Measurements from ENCODE around the gene LEP.

Gene LEP

DNA sequence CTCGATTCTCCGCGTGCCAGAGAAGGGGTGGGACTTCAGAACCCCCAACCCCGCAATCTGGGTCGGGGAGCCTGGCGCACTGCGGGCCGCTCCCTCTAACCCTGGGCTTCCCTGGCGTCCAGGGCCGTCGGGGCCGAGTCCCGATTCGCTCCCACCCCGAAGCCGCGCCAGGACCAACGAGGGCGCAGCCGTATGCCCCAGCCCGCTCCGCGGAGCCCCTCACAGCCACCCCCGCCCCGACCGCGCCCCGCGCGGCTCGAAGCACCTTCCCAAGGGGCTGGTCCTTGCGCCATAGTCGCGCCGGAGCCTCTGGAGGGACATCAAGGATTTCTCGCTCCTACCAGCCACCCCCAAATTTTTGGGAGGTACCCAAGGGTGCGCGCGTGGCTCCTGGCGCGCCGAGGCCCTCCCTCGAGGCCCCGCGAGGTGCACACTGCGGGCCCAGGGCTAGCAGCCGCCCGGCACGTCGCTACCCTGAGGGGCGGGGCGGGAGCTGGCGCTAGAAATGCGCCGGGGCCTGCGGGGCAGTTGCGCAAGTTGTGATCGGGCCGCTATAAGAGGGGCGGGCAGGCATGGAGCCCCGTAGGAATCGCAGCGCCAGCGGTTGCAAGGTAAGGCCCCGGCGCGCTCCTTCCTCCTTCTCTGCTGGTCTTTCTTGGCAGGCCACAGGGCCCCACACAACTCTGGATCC lies at the start of gene LEP:
LEP (plus strand) TSS at position 583 of the 691 bp plus-strand sequence. CDS start 10,741 bp downstream, outside the sequence.
- H3K4me3 ChIP-seq (ENCODE audit: low read depth in 1 of 2, low read length in 2 of 2), result peak within 1 kb of the TSS in 1 of 2 donors; percentile 22
- H3K27ac ChIP-seq (ENCODE audit: low read length), result no peak within 1 kb of the TSS
- H3K27me3 ChIP-seq (ENCODE audit: low read depth, low read length), result peaks cover 9% of the 10 kb centered on the region
- peaks cover 0 to 12% of the 10 kb centered on the region in 2 donors for H3K9me3 ChIP-seq (ENCODE audit: control insufficient read depth in 1 of 2, low read length in 2 of 2)
- no peaks in the 10 kb centered on the region for H3K36me3 ChIP-seq (ENCODE audit: control insufficient read depth in 1 of 2, insufficient read depth in 2 of 2, low read length in 2 of 2)
- H3K4me1 ChIP-seq (ENCODE audit: control insufficient read depth in 1 of 2, insufficient read depth in 2 of 2, low read length in 2 of 2), result no peaks in the 10 kb centered on the region

DNA sequence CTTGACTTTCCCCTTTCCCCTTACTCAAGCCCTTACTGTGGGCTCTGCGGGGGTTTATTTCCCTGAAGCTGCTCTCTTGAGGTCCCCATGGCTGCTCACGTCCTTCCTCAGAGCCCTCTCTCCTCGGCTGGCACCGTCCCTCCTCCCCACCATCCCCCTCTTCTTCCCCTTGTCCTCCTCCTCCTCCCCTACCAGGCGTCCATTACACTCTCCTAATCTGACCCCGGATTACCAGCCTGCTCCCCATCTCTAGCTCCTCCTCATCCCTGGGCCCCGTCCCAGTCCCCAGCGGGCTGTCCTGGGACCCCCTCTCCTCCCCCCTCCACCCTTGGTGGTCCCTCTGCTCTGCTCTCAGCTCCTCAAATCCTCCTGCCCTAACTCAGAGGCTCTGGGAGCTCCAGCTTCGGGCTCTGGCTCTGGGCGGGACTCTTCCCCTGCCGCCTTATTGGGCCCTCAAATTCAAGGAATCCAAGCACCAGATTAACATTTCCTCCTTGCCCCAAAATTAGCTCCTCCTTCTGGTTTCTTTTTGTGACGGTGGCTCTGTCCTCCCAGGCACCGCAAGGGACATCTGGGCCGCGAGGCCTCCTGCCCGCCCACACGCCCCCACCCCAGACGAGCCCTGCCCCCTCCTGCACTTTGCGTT lies 48.5 kb upstream of the LEP start:
- no peaks in the 10 kb centered on the region for H3K4me1 ChIP-seq (ENCODE audit: control insufficient read depth in 1 of 2, insufficient read depth in 2 of 2, low read length in 2 of 2)
- H3K36me3 ChIP-seq (ENCODE audit: control insufficient read depth in 1 of 2, insufficient read depth in 2 of 2, low read length in 2 of 2), result no peaks in the 10 kb centered on the region
- H3K4me3 ChIP-seq (ENCODE audit: low read depth in 1 of 2, low read length in 2 of 2), result no peak overlapping the region
- H3K9me3 ChIP-seq (ENCODE audit: control insufficient read depth in 1 of 2, low read length in 2 of 2), result peaks cover 12 to 22% of the 10 kb centered on the region in 2 donors
- peaks cover 14% of the 10 kb centered on the region for H3K27me3 ChIP-seq (ENCODE audit: low read depth, low read length)
- no peak overlapping the region for H3K27ac ChIP-seq (ENCODE audit: low read length)

DNA sequence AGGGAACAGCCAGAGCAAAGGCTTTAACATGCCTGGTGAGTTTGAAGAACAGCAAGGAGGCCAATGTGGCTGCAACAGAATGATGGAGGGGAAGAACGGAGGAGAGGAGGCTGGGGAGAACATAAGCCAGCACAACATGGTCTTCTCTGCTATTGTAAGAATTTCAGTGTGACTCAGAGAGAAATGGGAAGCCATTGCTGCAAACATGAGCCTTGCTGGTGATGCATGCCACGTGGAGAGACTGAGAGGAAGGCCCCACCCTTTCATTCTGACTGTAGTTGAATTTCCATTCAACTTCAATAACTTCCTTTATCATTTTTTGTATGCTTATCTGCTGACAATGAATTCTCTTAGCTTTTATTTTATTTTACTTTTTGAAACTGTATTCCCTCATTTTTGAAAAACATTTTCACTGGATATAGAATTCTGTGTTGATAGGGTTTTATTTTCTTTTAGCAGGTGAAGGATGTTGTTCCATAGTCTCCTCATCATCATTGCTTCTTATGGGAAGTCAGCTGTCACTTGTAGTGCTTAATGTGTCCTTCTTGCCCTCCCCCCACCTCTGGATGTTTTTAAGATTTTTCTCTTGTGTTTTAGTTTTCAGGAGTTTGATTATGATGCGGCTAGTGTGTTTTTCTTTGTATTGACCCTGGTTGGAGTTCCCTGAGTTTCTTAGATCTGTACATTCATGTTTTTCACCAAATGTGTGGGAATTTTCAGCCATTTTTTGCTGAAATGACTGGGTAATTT lies 46.4 kb upstream of the LEP start:
- H3K4me3 ChIP-seq (ENCODE audit: low read depth in 1 of 2, low read length in 2 of 2), result peak overlapping the region in 1 of 2 donors; percentile 24
- H3K36me3 ChIP-seq (ENCODE audit: control insufficient read depth in 1 of 2, insufficient read depth in 2 of 2, low read length in 2 of 2), result no peaks in the 10 kb centered on the region
- H3K27ac ChIP-seq (ENCODE audit: low read length), result no peak overlapping the region
- peaks cover 12 to 22% of the 10 kb centered on the region in 2 donors for H3K9me3 ChIP-seq (ENCODE audit: control insufficient read depth in 1 of 2, low read length in 2 of 2)
- no peaks in the 10 kb centered on the region for H3K4me1 ChIP-seq (ENCODE audit: control insufficient read depth in 1 of 2, insufficient read depth in 2 of 2, low read length in 2 of 2)
- H3K27me3 ChIP-seq (ENCODE audit: low read depth, low read length), result peaks cover 10% of the 10 kb centered on the region

DNA sequence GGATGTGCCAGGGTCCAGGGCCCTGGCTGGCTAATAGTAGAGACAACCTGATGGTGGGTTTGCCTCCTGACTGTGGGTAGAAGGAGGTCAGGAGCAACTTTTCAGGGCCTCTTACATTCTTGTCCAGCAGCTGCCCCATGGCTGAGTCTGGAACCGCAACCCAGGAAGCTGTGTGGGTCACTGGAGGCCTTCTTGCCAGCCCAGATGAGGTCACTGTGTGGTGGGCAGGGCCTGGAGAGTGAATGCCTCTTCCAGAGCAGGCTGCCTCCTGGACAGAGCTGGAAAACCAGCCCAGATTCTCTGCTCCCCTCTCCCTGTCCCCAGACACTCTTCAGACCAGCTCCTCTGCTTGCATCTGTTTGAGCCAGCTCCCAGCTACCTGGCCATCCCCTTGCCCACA lies 43.5 kb upstream of the LEP start:
- Histone ChIP-seq H3K4me1 (ENCODE audit: control insufficient read depth in 1 of 2, insufficient read depth in 2 of 2, low read length in 2 of 2) (peaks cover 0 to 10% of the 10 kb centered on the region in 2 donors), H3K36me3 (ENCODE audit: control insufficient read depth in 1 of 2, insufficient read depth in 2 of 2, low read length in 2 of 2) (no peaks in the 10 kb centered on the region), H3K4me3 (ENCODE audit: low read depth in 1 of 2, low read length in 2 of 2) (no peak overlapping the region), H3K27me3 (ENCODE audit: low read depth, low read length) (peaks cover 25% of the 10 kb centered on the region), H3K9me3 (ENCODE audit: control insufficient read depth in 1 of 2, low read length in 2 of 2) (peaks cover 12 to 22% of the 10 kb centered on the region in 2 donors), H3K27ac (ENCODE audit: low read length) (no peak overlapping the region)

DNA sequence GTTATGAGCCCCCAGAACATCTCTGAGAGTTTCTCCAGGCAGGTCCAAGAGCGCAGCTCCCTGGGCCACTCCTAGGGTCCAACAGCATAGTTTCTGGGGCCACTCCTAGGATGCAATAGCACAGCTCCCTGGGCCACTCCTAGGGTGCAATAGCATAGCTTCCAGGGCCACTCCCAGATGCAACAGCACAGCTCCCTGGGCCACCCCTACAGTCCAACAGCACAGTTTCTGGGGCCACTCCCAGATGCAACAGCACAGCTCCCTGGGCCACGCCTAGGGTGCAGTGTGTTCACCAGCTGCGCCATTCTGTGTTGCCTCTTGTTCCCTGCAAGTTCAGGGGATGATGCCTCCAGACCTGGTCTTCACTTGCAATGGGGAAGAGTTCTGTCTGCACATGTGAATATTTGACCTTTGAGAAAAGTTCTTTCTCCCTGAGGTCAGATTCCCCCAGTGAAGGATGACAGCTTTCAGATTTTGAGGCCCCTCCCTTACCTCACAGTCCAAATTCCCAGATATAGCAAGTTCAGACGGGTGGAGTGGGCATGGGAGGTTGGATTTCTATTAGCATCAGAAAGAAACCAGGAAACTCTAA lies 43.0 kb upstream of the LEP start:
- H3K27me3 ChIP-seq (ENCODE audit: low read depth, low read length), result peaks cover 30% of the 10 kb centered on the region
- H3K9me3 ChIP-seq (ENCODE audit: control insufficient read depth in 1 of 2, low read length in 2 of 2), result peaks cover 12 to 22% of the 10 kb centered on the region in 2 donors
- H3K4me1 ChIP-seq (ENCODE audit: control insufficient read depth in 1 of 2, insufficient read depth in 2 of 2, low read length in 2 of 2), result peaks cover 0 to 10% of the 10 kb centered on the region in 2 donors
- no peak overlapping the region for H3K27ac ChIP-seq (ENCODE audit: low read length)
- no peak overlapping the region for H3K4me3 ChIP-seq (ENCODE audit: low read depth in 1 of 2, low read length in 2 of 2)
- no peaks in the 10 kb centered on the region for H3K36me3 ChIP-seq (ENCODE audit: control insufficient read depth in 1 of 2, insufficient read depth in 2 of 2, low read length in 2 of 2)

DNA sequence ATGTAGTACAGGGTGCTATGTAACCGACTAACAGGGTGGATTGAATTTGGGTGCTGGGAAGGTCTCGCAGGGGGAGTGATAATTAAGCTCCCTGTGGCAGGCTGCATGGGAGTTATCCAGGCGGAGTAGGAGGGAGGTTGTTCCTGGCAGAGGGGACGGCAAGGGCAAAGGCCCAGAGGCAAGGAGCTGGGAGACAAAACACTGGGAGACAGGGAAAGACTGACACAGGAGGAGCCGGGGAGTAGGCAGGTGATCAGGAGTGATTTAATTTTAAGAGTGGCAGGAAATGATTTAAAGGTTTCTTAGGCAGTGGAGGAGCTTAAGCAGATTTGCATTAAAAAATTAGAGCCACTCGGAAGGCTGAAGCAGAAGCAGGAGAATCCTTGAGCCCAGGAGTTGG lies 40.7 kb upstream of the LEP start:
- H3K4me1 ChIP-seq (ENCODE audit: control insufficient read depth in 1 of 2, insufficient read depth in 2 of 2, low read length in 2 of 2), result peaks cover 0 to 10% of the 10 kb centered on the region in 2 donors

DNA sequence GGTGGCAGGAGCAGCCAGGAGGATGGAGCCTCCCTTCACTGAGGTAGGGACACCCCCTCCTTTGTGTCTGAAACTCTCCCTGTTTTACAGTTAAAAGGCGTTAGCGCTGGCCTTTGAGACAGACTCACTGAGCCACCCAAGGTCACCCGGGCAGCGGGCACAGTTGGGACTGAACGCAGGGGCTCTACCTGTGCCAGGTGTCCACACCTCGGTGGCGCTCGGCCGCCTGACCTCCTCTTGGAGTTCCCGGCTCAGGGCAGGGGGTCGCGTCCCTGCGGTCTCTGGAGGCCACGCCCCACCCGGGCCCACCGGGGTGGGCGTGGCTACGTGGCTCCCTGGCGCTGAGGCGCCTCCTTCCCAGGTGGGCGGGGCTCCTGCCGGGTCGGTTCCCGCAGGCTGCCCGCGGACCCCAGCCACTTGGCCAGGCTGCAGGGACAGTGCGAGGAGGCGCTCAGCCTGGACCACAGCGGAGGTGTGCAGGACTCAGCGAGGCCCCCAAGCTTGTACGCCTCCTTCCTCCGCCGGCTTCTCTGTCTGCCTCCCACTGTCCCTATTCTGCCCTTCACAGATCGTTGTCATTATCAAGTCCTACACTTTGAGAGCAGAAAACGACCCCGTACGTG lies 39.9 kb upstream of the LEP start:
- Histone ChIP-seq H3K27me3 (ENCODE audit: low read depth, low read length) (peaks cover 42% of the 10 kb centered on the region), H3K4me1 (ENCODE audit: control insufficient read depth in 1 of 2, insufficient read depth in 2 of 2, low read length in 2 of 2) (peaks cover 0 to 10% of the 10 kb centered on the region in 2 donors), H3K4me3 (ENCODE audit: low read depth in 1 of 2, low read length in 2 of 2) (peak overlapping the region; percentile 2 to 53)

More for the DNA sequence above, 40.7 kb upstream of the LEP start:
- peaks cover 42% of the 10 kb centered on the region for H3K27me3 ChIP-seq (ENCODE audit: low read depth, low read length)
- H3K27ac ChIP-seq (ENCODE audit: low read length), result no peak overlapping the region
- H3K9me3 ChIP-seq (ENCODE audit: control insufficient read depth in 1 of 2, low read length in 2 of 2), result peaks cover 0 to 9% of the 10 kb centered on the region in 2 donors
- no peak overlapping the region for H3K4me3 ChIP-seq (ENCODE audit: low read depth in 1 of 2, low read length in 2 of 2)
- no peaks in the 10 kb centered on the region for H3K36me3 ChIP-seq (ENCODE audit: control insufficient read depth in 1 of 2, insufficient read depth in 2 of 2, low read length in 2 of 2)

DNA sequence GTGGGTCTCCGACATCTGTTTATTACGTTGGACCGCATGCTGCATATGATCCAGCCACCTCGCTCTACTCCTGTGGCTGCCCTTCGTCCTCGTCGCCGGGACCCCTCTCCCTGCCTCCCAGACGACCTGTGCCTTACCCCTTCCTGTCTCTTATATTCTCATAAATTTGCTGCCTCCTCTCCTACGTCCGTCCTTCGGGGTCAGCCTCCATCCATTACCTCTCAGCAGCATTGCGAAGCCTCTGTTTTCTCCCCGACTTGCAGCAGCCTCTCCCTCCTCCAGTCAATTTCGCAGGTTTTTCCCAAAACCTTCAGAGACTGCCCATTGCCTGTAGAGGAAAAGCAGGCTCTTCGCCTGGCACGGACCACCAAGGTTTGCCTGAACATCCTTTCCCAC lies 39.4 kb upstream of the LEP start:
- H3K4me3 ChIP-seq (ENCODE audit: low read depth in 1 of 2, low read length in 2 of 2), result peak overlapping the region; percentile 2 to 53

More for the DNA sequence above, 39.9 kb upstream of the LEP start:
- peaks cover 0 to 3% of the 10 kb centered on the region in 2 donors for H3K9me3 ChIP-seq (ENCODE audit: control insufficient read depth in 1 of 2, low read length in 2 of 2)
- no peaks in the 10 kb centered on the region for H3K36me3 ChIP-seq (ENCODE audit: control insufficient read depth in 1 of 2, insufficient read depth in 2 of 2, low read length in 2 of 2)
- no peak overlapping the region for H3K27ac ChIP-seq (ENCODE audit: low read length)

DNA sequence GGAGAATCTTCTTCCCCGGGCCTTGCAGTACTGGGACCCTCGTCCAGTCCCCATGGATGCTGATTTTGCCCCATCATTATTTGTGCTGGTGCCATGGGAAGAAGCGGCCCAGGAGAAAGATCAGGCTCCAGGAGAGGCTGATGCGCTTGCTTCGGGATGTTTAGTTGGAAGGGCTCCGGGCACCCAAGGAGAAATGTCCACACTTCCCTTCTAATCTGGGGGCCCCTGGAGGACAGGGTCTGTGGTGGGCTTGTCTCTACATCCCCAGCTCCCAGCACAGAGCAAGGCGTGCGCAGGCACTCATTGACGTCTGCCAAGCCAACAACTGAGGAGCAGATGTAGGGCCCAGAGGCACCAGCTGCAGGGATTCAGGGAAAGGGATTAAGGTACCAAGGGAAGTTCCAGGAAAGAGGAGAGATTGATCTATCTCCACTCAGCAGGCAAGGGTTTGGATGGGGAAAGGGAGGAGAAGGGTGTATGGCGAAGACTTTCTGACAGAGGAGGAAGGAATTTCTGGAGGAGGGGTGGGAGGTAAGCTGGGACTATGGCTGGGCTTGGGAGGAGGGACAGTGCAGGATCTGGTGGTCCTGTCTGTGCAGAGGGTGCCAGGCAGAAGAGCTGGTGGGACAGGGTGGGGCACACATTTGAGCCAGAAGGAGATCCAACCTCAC lies 38.7 kb upstream of the LEP start:
- Histone ChIP-seq H3K9me3 (ENCODE audit: control insufficient read depth in 1 of 2, low read length in 2 of 2) (no peaks in the 10 kb centered on the region), H3K36me3 (ENCODE audit: control insufficient read depth in 1 of 2, insufficient read depth in 2 of 2, low read length in 2 of 2) (no peaks in the 10 kb centered on the region), H3K27ac (ENCODE audit: low read length) (no peak overlapping the region), H3K4me1 (ENCODE audit: control insufficient read depth in 1 of 2, insufficient read depth in 2 of 2, low read length in 2 of 2) (peaks cover 0 to 10% of the 10 kb centered on the region in 2 donors), H3K4me3 (ENCODE audit: low read depth in 1 of 2, low read length in 2 of 2) (no peak overlapping the region), H3K27me3 (ENCODE audit: low read depth, low read length) (peaks cover 42% of the 10 kb centered on the region)

More for the DNA sequence above, 39.4 kb upstream of the LEP start:
- Histone ChIP-seq H3K27me3 (ENCODE audit: low read depth, low read length) (peaks cover 42% of the 10 kb centered on the region), H3K36me3 (ENCODE audit: control insufficient read depth in 1 of 2, insufficient read depth in 2 of 2, low read length in 2 of 2) (no peaks in the 10 kb centered on the region), H3K4me1 (ENCODE audit: control insufficient read depth in 1 of 2, insufficient read depth in 2 of 2, low read length in 2 of 2) (peaks cover 0 to 10% of the 10 kb centered on the region in 2 donors), H3K9me3 (ENCODE audit: control insufficient read depth in 1 of 2, low read length in 2 of 2) (no peaks in the 10 kb centered on the region), H3K27ac (ENCODE audit: low read length) (no peak overlapping the region)

DNA sequence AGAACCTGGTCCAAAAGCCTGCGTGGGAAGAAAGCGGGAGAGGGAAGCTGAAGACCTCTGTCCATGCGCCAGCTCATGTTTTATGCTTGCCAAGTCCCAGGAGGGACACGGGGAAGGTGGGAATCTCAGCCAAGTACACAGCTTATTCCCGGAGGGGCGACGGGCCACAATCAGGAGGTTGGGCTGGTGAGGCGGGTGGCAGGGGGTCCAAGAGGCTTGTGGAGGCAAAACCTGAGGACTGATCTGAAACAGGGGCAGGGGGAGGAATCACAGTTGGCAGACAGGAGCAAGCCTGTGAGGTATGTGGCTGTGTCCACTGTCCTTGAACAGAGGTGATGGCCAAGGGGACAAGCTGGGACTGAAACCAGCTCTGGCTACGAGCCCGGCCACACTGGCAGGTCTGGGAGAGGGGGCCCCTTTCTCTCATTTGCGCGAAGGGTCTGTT lies 38.0 kb upstream of the LEP start:
- H3K4me3 ChIP-seq (ENCODE audit: low read depth in 1 of 2, low read length in 2 of 2), result no peak overlapping the region
- peaks cover 0 to 10% of the 10 kb centered on the region in 2 donors for H3K4me1 ChIP-seq (ENCODE audit: control insufficient read depth in 1 of 2, insufficient read depth in 2 of 2, low read length in 2 of 2)
- H3K9me3 ChIP-seq (ENCODE audit: control insufficient read depth in 1 of 2, low read length in 2 of 2), result no peaks in the 10 kb centered on the region
- peaks cover 42% of the 10 kb centered on the region for H3K27me3 ChIP-seq (ENCODE audit: low read depth, low read length)
- H3K27ac ChIP-seq (ENCODE audit: low read length), result no peak overlapping the region
- H3K36me3 ChIP-seq (ENCODE audit: control insufficient read depth in 1 of 2, insufficient read depth in 2 of 2, low read length in 2 of 2), result no peaks in the 10 kb centered on the region
